Activated naive CD8-positive, alpha-beta T cell treated with anti-CD3 and anti-CD28 coated beads, Interleukin-2, amount 50 U/mL, for 24 hours (primary cell): ENCODE data around the gene ZC3H12C.

Experiments
- ATAC-seq: fragments of 150-1000 bp; cut with Tn5 transposase; one replicate; pipeline ENCODE4 v1.10.0; 2021
- DNase-seq: peaks from one replicate; pipeline ENCODE4 v3.0.0; 2021
- H3K27ac Mint-ChIP-seq: one replicate; pipeline ENCODE4 v1.8.0; 2021; ENCODE audit warnings: mild to moderate bottlenecking, mixed read lengths
- H3K27me3 Mint-ChIP-seq: one replicate; pipeline ENCODE4 v1.8.0; 2021; ENCODE audit warnings: mixed read lengths
- H3K36me3 Mint-ChIP-seq: one replicate; pipeline ENCODE4 v1.8.0; 2021; ENCODE audit warnings: low read depth, mixed read lengths
- H3K4me1 Mint-ChIP-seq: one replicate; pipeline ENCODE4 v1.8.0; 2021; ENCODE audit warnings: mixed read lengths
- H3K4me3 Mint-ChIP-seq: one replicate; pipeline ENCODE4 v1.8.0; 2021; ENCODE audit warnings: mild to moderate bottlenecking, moderate library complexity, mixed read lengths
- H3K9me3 Mint-ChIP-seq: one replicate; pipeline ENCODE4 v1.8.0; 2021; ENCODE audit warnings: mixed read lengths

Gene ZC3H12C

GRCh38 chr11:110165039-110165925 lies 72.1 kb downstream of the ZC3H12C start:
- peak; percentile 15 for ATAC-seq

GRCh38 chr11:110168033-110168803 lies 75.0 kb downstream of the ZC3H12C start:
- DNase-seq (no peak), ATAC-seq (no peak)
- Mint-ChIP-seq H3K4me1 (peaks cover under 1% of the 10 kb centered on the region), H3K9me3 (no peaks in the 10 kb centered on the region), H3K27ac (no peak overlapping the region), H3K27me3 (peaks cover 18% of the 10 kb centered on the region), H3K4me3 (no peak overlapping the region), H3K36me3 (no peaks in the 10 kb centered on the region)

More at GRCh38 chr11:110165039-110165925, 72.1 kb downstream of the ZC3H12C start:
- Mint-ChIP-seq H3K4me3 (no peak overlapping the region), H3K4me1 (no peaks in the 10 kb centered on the region), H3K27me3 (peaks cover 2% of the 10 kb centered on the region), H3K9me3 (no peaks in the 10 kb centered on the region), H3K27ac (no peak overlapping the region), H3K36me3 (no peaks in the 10 kb centered on the region)
- DNase-seq, result no peak

GRCh38 chr11:110169738-110170137 lies 76.5 kb downstream of the ZC3H12C start:
- Mint-ChIP-seq H3K4me3 (no peak overlapping the region), H3K4me1 (peaks cover 7% of the 10 kb centered on the region), H3K36me3 (no peaks in the 10 kb centered on the region), H3K27ac (no peak overlapping the region), H3K27me3 (peaks cover 24% of the 10 kb centered on the region), H3K9me3 (no peaks in the 10 kb centered on the region)
- no peak for ATAC-seq
- no peak for DNase-seq

- DNase-seq (no peak), ATAC-seq (no peak)
- H3K4me3 Mint-ChIP-seq, result no peak overlapping the region
- no peaks in the 10 kb centered on the region for H3K36me3 Mint-ChIP-seq
- no peak overlapping the region for H3K27ac Mint-ChIP-seq
- H3K9me3 Mint-ChIP-seq, result no peaks in the 10 kb centered on the region
- H3K27me3 Mint-ChIP-seq, result peaks cover 24% of the 10 kb centered on the region
- H3K4me1 Mint-ChIP-seq, result peaks cover 7% of the 10 kb centered on the region
Measured at GRCh38 chr11:110172468-110173065, 79.4 kb downstream of the ZC3H12C start.

GRCh38 chr11:110173811-110174644 lies 80.8 kb downstream of the ZC3H12C start:
- Mint-ChIP-seq H3K4me1 (peaks cover 7% of the 10 kb centered on the region), H3K4me3 (no peak overlapping the region), H3K36me3 (no peaks in the 10 kb centered on the region), H3K9me3 (no peaks in the 10 kb centered on the region), H3K27me3 (peaks cover 22% of the 10 kb centered on the region), H3K27ac (no peak overlapping the region)
- ATAC-seq (peak; percentile 65), DNase-seq (peak; percentile 74)

- no peaks in the 10 kb centered on the region for H3K36me3 Mint-ChIP-seq
- peaks cover 7% of the 10 kb centered on the region for H3K4me1 Mint-ChIP-seq
- H3K4me3 Mint-ChIP-seq, result no peak overlapping the region
- ATAC-seq, result no peak
- no peak for DNase-seq
- peaks cover 22% of the 10 kb centered on the region for H3K27me3 Mint-ChIP-seq
- no peaks in the 10 kb centered on the region for H3K9me3 Mint-ChIP-seq
- H3K27ac Mint-ChIP-seq, result no peak overlapping the region
Measured at GRCh38 chr11:110174645-110175310, 81.6 kb downstream of the ZC3H12C start.

- Mint-ChIP-seq H3K27me3 (peaks cover 20% of the 10 kb centered on the region), H3K4me1 (peaks cover 7% of the 10 kb centered on the region), H3K27ac (no peak overlapping the region), H3K9me3 (no peaks in the 10 kb centered on the region), H3K36me3 (no peaks in the 10 kb centered on the region), H3K4me3 (no peak overlapping the region)
- ATAC-seq, result no peak
- DNase-seq, result no peak
Measured at GRCh38 chr11:110176366-110177085, 83.3 kb downstream of the ZC3H12C start.

- no peak for ATAC-seq
- Mint-ChIP-seq H3K4me3 (no peak overlapping the region), H3K36me3 (no peaks in the 10 kb centered on the region), H3K27ac (no peak overlapping the region), H3K4me1 (peaks cover 7% of the 10 kb centered on the region), H3K27me3 (peaks cover 16% of the 10 kb centered on the region), H3K9me3 (no peaks in the 10 kb centered on the region)
- DNase-seq, result no peak
Measured at GRCh38 chr11:110177086-110177456, 83.9 kb downstream of the ZC3H12C start.

GRCh38 chr11:110179064-110179463 lies 85.9 kb downstream of the ZC3H12C start:
- no peak overlapping the region for H3K27ac Mint-ChIP-seq

GRCh38 chr11:110182886-110183285 lies 89.7 kb downstream of the ZC3H12C start:
- DNase-seq, result no peak
- H3K9me3 Mint-ChIP-seq, result no peaks in the 10 kb centered on the region
- peaks cover 9% of the 10 kb centered on the region for H3K27me3 Mint-ChIP-seq
- H3K36me3 Mint-ChIP-seq, result no peaks in the 10 kb centered on the region
- ATAC-seq, result peak; percentile 57
- no peak overlapping the region for H3K4me3 Mint-ChIP-seq
- peaks cover 3% of the 10 kb centered on the region for H3K4me1 Mint-ChIP-seq
- H3K27ac Mint-ChIP-seq, result no peak overlapping the region

More at GRCh38 chr11:110179064-110179463, 85.9 kb downstream of the ZC3H12C start:
- ATAC-seq (no peak), DNase-seq (no peak)
- Mint-ChIP-seq H3K36me3 (no peaks in the 10 kb centered on the region), H3K27me3 (peaks cover 6% of the 10 kb centered on the region), H3K4me1 (peaks cover 6% of the 10 kb centered on the region), H3K9me3 (no peaks in the 10 kb centered on the region), H3K4me3 (no peak overlapping the region)

GRCh38 chr11:110184456-110184855 lies 91.3 kb downstream of the ZC3H12C start:
- ATAC-seq (no peak), DNase-seq (no peak)
- Mint-ChIP-seq H3K4me1 (peaks cover 3% of the 10 kb centered on the region), H3K27me3 (peaks cover 12% of the 10 kb centered on the region), H3K27ac (no peak overlapping the region), H3K4me3 (no peak overlapping the region), H3K36me3 (no peaks in the 10 kb centered on the region), H3K9me3 (no peaks in the 10 kb centered on the region)

- H3K36me3 Mint-ChIP-seq, result no peaks in the 10 kb centered on the region
- DNase-seq, result no peak
- peaks cover 3% of the 10 kb centered on the region for H3K4me1 Mint-ChIP-seq
- ATAC-seq, result no peak
- peaks cover 14% of the 10 kb centered on the region for H3K27me3 Mint-ChIP-seq
- no peak overlapping the region for H3K4me3 Mint-ChIP-seq
- no peak overlapping the region for H3K27ac Mint-ChIP-seq
- no peaks in the 10 kb centered on the region for H3K9me3 Mint-ChIP-seq
Measured at GRCh38 chr11:110185121-110185591, 92.0 kb downstream of the ZC3H12C start.

GRCh38 chr11:110185599-110185998 lies 92.4 kb downstream of the ZC3H12C start:
- H3K4me1 Mint-ChIP-seq, result peaks cover 3% of the 10 kb centered on the region
- no peaks in the 10 kb centered on the region for H3K9me3 Mint-ChIP-seq
- no peak overlapping the region for H3K4me3 Mint-ChIP-seq
- ATAC-seq (no peak), DNase-seq (no peak)
- H3K36me3 Mint-ChIP-seq, result no peaks in the 10 kb centered on the region
- peaks cover 17% of the 10 kb centered on the region for H3K27me3 Mint-ChIP-seq
- no peak overlapping the region for H3K27ac Mint-ChIP-seq
